ENCODE data around the gene INPP4A. TPM values are rescaled to one million over a fixed set of nuclear protein-coding genes. Genes with fewer than 3 reads are reported as not detected.

Gene INPP4A
- total and polyA plus RNA-seq, 10 of the 15 experiments (the other 5 are each of a cell fraction or from before 2014, with no cell fraction given), result 4.7 to 62.3 (median 36.9) TPM

DNA sequence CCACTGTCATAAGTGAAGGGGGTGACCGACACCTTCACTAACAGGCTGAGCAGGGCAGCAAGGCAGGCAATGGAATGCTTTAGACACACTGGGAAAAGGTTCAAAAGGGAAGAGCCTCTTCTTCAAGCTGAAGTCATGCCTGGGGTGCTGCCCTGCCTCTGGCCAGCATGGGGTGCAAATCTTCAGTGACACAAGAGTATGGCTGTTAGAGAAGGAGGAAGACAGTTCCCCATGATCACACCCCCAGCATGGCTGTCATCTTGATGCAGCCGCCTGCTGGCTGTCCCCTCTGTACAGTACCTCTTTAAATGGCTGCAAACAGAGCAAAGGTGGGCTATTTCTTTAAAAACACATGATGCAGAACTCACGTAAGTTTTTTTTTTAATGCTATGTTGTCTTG, 71.9 kb downstream of the INPP4A start:
- DNase-seq (ENCODE audit: low read depth, low spot score) (no peak), FAIRE-seq (no peak), ATAC-seq (peak; percentile 37)
- H3K36me3 ChIP-seq (ENCODE audit: control insufficient read depth in 2 of 2, insufficient read depth in 2 of 2, low read length in 1 of 2), result peaks cover 19 to 25% of the 10 kb centered on the region in 2 experiments
- no peak for TF ChIP-seq IKZF2 (IDR thresholded peaks at IDR 0.05)
- TF ChIP-seq STAT3 (IDR thresholded peaks at IDR 0.05; ENCODE audit: low read depth, low read length), result no peak
- TF ChIP-seq KDM1A (IDR thresholded peaks at IDR 0.05; ENCODE audit: borderline replicate concordance), result no peak
- no peak for TF ChIP-seq CEBPB (IDR thresholded peaks at IDR 0.05; ENCODE audit: borderline replicate concordance in 1 of 2, low read depth in 2 of 2, low read length in 2 of 2)
- no peak for TF ChIP-seq RFX5 (IDR thresholded peaks at IDR 0.05; ENCODE audit: low read depth, low read length)
- ChIA-PET RAD21 (ENCODE audit: unreplicated experiment) (interaction anchor here (0.6 to 3.5 kb wide), 4 partner anchors 56 to 227 kb away, joined by 3 to 11 read pairs (median 6); no protein-coding TSS in a partner anchor), CTCF (interaction anchor here (1.7 to 5.8 kb wide), 7 partner anchors 9 to 104 kb away, joined by 3 to 41 read pairs (median 6); no protein-coding TSS in a partner anchor), POLR2A (no interaction called here), SMC1A (ENCODE audit: uncharacterized antibody, unreplicated experiment) (interaction anchor here (0.5 to 3.0 kb wide), 7 partner anchors 11 to 77 kb away, joined by 3 to 13 read pairs (median 6); no protein-coding TSS in a partner anchor)
- no peak overlapping the region for H3K9ac ChIP-seq (ENCODE audit: control insufficient read depth, insufficient read depth, low read length)
- in situ Hi-C loops (cut with MboI) (no loop called here), intact Hi-C loops (cut with micrococcal nuclease; ENCODE audit: unreplicated experiment) (loop anchor here (5.0 kb wide), 1 partner anchor 69 kb away; no protein-coding TSS in a partner anchor)
- H3K4me1 ChIP-seq (ENCODE audit: control insufficient read depth, insufficient read depth, low read length), result peaks cover 20% of the 10 kb centered on the region
- H3K4me2 ChIP-seq (ENCODE audit: control insufficient read depth, insufficient read depth), result no peak overlapping the region
- peaks cover 29% of the 10 kb centered on the region for H3K79me2 ChIP-seq (ENCODE audit: control insufficient read depth, insufficient read depth, low read length)
- no peak overlapping the region for H3K4me3 ChIP-seq
- H4K20me1 ChIP-seq (ENCODE audit: control insufficient read depth, insufficient read depth), result no peaks in the 10 kb centered on the region
- H3K27ac ChIP-seq (ENCODE audit: control insufficient read depth, insufficient read depth), result no peak overlapping the region
- no TSS peak for BruUV-seq (replicated peaks)
- H3K27me3 ChIP-seq (replicated peaks in 1 of 2; ENCODE audit: control insufficient read depth in 2 of 2, insufficient read depth in 2 of 2, low read length in 1 of 2), result no peaks in the 10 kb centered on the region
- H2AFZ ChIP-seq (ENCODE audit: control insufficient read depth, low read depth, low read length), result no peak overlapping the region
- 77% methylated on average over 3 of the region's 3 CpGs for WGBS (ENCODE audit: insufficient coverage, insufficient replicate concordance, low lambda C conversion rate, missing lambda C conversion rate)
- H3K9me3 ChIP-seq (replicated peaks; ENCODE audit: control insufficient read depth, insufficient read depth, low read length), result no peaks in the 10 kb centered on the region

DNA sequence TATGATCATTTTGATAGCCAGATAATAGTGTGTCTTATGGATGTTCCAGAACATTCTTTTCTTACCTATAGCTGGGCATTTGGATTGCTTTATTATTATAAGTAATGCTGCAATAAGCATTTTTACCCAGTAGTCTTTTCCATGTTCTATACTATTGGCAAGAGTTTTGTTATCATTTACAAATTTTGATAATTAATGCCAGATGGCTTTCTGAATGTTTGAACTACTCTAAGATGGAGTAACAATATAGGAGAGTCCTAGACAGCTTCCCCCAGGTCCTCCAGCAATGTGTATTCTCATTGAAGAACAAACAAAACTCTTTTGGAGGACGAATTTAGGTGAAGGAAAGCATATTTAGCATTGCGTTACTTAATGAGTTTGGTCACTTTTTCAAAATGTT, 73.0 kb downstream of the INPP4A start:
- in situ Hi-C loops (cut with MboI), result no loop called here
- RAD21 ChIA-PET (ENCODE audit: unreplicated experiment), result interaction anchor here (1.9 to 3.5 kb wide), 2 partner anchors 68 to 105 kb away, joined by 9 to 11 read pairs; no protein-coding TSS in a partner anchor
- TF ChIP-seq IRF4 (IDR thresholded peaks at IDR 0.05; ENCODE audit: low read depth, low read length) (no peak), ASH2L (IDR thresholded peaks at IDR 0.05; ENCODE audit: borderline replicate concordance, low read depth) (no peak), SPI1 (IDR thresholded peaks at IDR 0.05; ENCODE audit: borderline replicate concordance, insufficient read depth, low read depth, low read length) (no peak), IKZF2 (IDR thresholded peaks at IDR 0.05) (no peak), ZNF24 (IDR thresholded peaks at IDR 0.05) (no peak), ZNF687 (IDR thresholded peaks at IDR 0.05) (no peak), IRF5 (IDR thresholded peaks at IDR 0.05; ENCODE audit: borderline replicate concordance) (no peak)

More for the DNA sequence above, 73.0 kb downstream of the INPP4A start:
- Histone ChIP-seq H3K9me3 (replicated peaks; ENCODE audit: control insufficient read depth, insufficient read depth, low read length) (no peaks in the 10 kb centered on the region), H4K20me1 (ENCODE audit: control insufficient read depth, insufficient read depth) (no peaks in the 10 kb centered on the region), H3K4me2 (ENCODE audit: control insufficient read depth, insufficient read depth) (no peak overlapping the region), H3K27me3 (replicated peaks in 1 of 2; ENCODE audit: control insufficient read depth in 2 of 2, insufficient read depth in 2 of 2, low read length in 1 of 2) (no peaks in the 10 kb centered on the region), H3K27ac (ENCODE audit: control insufficient read depth, insufficient read depth) (no peak overlapping the region; the same call in 1 of the 2 replicates), H3K36me3 (ENCODE audit: control insufficient read depth in 2 of 2, insufficient read depth in 2 of 2, low read length in 1 of 2) (peaks cover 19 to 21% of the 10 kb centered on the region in 2 experiments), H2AFZ (ENCODE audit: control insufficient read depth, low read depth, low read length) (no peak overlapping the region), H3K79me2 (ENCODE audit: control insufficient read depth, insufficient read depth, low read length) (peaks cover 29% of the 10 kb centered on the region), H3K4me3 (no peak overlapping the region), H3K9ac (ENCODE audit: control insufficient read depth, insufficient read depth, low read length) (no peak overlapping the region), H3K4me1 (ENCODE audit: control insufficient read depth, insufficient read depth, low read length) (peaks cover 20% of the 10 kb centered on the region)
- ChIA-PET SMC1A (ENCODE audit: uncharacterized antibody, unreplicated experiment) (interaction anchor here (0.6 to 2.2 kb wide), 6 partner anchors 22 to 104 kb away, joined by 3 to 6 read pairs (median 4); no protein-coding TSS in a partner anchor), POLR2A (no interaction called here), CTCF (interaction anchor here (0.8 to 5.8 kb wide), 7 partner anchors 10 to 105 kb away, joined by 3 to 41 read pairs (median 6); no protein-coding TSS in a partner anchor)
- 62% methylated on average over 2 of the region's 2 CpGs for WGBS (ENCODE audit: insufficient coverage, insufficient replicate concordance, low lambda C conversion rate, missing lambda C conversion rate)
- FAIRE-seq, result no peak
- intact Hi-C loops (cut with micrococcal nuclease; ENCODE audit: unreplicated experiment), result loop anchor here (1.0 to 5.0 kb wide), 2 partner anchors 70 to 105 kb away; no protein-coding TSS in a partner anchor
- no peak for DNase-seq (ENCODE audit: low read depth, low spot score)
- ATAC-seq, result no peak
- BruUV-seq (replicated peaks), result no TSS peak

Measured in GM12878 (cell line).